Measurements from ENCODE around the gene CEACAM5.

CEACAM5 gene
- 0 to 2.5 (median 0) reads per million in 17 experiments for total RNA-seq

GRCh38 chr19:41708481-41708880 is at the start of gene CEACAM5:
TSS of gene CEACAM5 (plus strand) at chr19:41708626. CDS start at chr19:41708732, 106 bp downstream.
- DNase-seq: no peak

- DNase-seq: no peak
Measured at GRCh38 chr19:41666075-41666474, 42.4 kb upstream of the CEACAM5 start.

GRCh38 chr19:41668315-41668714 is 40.1 kb upstream of the CEACAM5 start:
- no peak for DNase-seq

DNA sequence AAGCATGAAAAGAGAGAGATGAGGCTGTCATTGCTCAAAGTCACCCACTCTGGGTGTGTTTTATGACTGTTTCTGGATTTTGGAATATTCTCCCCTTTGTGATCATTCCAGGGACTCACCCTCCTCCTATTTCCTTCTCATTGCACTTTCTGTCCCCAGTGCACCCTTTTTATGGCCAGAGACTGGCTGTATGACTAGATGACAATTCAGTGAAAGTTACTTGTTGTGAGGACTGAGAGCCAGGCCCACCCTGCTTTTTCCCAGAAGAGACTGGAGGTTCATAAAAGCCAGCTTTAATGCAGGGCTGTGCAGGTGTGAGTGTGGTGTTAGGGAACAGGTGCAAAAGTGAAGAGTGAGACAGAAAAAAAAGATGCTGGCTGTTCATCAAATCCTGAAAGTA is 37.7 kb upstream of the CEACAM5 start:
- DNase-seq: no peak

DNA sequence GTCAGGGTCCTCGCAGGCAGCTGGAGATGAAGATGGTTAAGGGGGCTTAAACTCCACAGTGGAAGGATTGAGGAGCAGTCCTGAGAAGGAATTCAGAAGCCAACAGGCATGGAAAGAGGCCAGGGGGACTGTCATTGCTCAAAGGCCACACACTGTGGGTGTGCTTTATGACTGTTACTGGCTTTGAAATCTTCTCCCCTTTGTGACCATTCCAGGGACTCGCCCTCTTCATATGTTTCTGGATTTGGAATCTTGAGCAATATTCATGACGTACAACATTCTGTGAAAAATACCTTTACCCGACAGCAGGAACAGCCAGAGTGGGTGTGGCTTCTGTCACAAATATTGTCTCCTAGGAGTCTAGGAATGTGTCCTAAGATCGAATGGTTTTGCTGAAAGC is 36.9 kb upstream of the CEACAM5 start:
- no peak for DNase-seq

DNA sequence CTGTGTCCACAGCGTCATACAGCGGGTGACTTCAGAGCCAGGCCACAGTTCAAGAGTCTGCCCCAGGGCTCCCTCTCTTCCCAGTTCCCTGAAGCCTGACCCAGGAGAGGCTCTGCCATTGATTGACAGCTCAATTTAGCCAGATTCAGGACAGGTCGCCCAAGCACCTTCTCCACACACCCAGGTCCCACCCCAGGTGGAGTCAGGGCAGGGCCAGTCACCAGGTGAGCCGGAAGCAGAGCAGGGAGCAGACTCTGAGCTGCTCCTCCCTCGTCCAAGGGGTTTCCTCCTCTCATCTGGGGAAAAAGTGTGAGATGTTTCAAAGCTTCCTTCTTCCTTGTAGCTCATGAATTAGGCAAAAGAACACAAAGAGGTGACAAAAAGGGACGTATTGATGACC is 26.0 kb upstream of the CEACAM5 start:
- DNase-seq: no peak

DNA sequence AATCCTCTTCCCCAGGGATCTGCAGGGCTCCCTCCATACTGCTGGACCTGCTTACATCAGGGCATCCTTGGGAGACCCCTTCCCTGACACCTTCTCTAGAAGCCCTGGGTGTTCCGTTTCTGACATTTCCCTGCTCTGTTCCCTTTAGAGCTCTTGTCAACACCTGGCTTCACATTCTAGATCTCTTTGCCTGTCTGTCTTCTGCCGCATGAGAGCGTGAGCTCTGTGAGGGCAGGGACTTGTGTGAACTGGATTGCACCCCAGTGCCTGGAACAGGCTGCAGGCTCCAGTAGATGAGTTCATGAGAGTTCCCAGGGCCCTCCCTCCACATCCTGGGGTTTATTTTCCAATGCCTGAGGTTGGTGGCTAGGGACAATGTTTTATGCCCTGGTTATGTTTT is 21.0 kb upstream of the CEACAM5 start:
- DNase-seq: no peak

GRCh38 chr19:41688098-41688497 is 20.3 kb upstream of the CEACAM5 start, which contains the start of gene CEACAM7:
TSS of gene CEACAM7 (minus strand) at chr19:41688270. CDS start at chr19:41688165, 105 bp downstream.
- no peak for DNase-seq

GRCh38 chr19:41688687-41689086 is 19.7 kb upstream of the CEACAM5 start:
- DNase-seq: no peak

GRCh38 chr19:41689993-41690800 is 18.2 kb upstream of the CEACAM5 start:
- no peak for DNase-seq

GRCh38 chr19:41690801-41691065 is 17.7 kb upstream of the CEACAM5 start:
- no peak for DNase-seq

DNA sequence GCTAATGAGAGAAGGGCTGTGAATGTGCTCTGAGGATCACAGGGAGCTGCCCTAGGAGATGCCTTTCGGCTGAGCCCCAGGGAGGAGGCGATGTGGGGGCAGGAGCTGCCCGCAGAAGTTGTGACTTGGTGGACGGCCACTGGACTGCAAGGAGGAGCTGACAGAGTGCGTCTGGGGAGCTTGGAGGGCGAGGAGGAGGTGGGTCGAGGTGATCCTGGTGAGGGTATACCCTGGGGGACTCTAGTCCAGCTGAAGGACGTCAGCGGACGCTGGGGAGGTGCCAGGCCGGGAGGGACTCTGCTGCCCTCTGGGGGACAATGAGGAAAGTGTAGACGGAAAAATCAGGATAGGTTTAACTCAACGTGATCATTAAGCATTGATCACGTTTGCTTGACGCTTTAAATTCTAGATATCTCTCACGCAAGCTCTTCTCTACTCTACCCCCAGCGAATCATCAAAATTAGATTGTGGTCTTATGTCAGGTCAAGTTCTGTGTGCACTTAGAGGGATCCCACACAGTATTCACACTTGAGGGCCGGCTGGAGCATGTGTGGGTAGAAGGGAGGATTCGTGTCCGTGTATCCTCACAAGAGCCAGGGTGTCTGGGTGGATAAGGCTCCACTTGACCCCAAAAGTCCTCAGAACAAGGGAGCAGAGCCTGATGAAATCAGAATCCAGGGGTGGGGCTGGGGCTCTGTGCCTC is 17.0 kb upstream of the CEACAM5 start:
- peak; percentile 19 to 49 (median 36) for DNase-seq

- DNase-seq: no peak
Measured at GRCh38 chr19:41694196-41694595, 14.2 kb upstream of the CEACAM5 start.

DNA sequence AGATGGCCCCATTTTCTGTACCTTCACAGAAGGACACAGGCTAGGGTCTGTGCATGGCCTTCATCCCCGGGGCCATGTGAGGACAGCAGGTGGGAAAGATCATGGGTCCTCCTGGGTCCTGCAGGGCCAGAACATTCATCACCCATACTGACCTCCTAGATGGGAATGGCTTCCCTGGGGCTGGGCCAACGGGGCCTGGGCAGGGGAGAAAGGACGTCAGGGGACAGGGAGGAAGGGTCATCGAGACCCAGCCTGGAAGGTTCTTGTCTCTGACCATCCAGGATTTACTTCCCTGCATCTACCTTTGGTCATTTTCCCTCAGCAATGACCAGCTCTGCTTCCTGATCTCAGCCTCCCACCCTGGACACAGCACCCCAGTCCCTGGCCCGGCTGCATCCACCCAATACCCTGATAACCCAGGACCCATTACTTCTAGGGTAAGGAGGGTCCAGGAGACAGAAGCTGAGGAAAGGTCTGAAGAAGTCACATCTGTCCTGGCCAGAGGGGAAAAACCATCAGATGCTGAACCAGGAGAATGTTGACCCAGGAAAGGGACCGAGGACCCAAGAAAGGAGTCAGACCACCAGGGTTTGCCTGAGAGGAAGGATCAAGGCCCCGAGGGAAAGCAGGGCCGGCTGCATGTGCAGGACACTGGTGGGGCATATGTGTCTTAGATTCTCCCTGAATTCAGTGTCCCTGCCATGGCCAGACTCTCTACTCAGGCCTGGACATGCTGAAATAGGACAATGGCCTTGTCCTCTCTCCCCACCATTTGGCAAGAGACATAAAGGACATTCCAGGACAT is 13.4 kb upstream of the CEACAM5 start:
- no peak for DNase-seq

GRCh38 chr19:41695745-41696144 is 12.7 kb upstream of the CEACAM5 start:
- DNase-seq: no peak

GRCh38 chr19:41696402-41697197 is 11.8 kb upstream of the CEACAM5 start:
- peak; percentile 15 to 54 (median 40) for DNase-seq

DNA sequence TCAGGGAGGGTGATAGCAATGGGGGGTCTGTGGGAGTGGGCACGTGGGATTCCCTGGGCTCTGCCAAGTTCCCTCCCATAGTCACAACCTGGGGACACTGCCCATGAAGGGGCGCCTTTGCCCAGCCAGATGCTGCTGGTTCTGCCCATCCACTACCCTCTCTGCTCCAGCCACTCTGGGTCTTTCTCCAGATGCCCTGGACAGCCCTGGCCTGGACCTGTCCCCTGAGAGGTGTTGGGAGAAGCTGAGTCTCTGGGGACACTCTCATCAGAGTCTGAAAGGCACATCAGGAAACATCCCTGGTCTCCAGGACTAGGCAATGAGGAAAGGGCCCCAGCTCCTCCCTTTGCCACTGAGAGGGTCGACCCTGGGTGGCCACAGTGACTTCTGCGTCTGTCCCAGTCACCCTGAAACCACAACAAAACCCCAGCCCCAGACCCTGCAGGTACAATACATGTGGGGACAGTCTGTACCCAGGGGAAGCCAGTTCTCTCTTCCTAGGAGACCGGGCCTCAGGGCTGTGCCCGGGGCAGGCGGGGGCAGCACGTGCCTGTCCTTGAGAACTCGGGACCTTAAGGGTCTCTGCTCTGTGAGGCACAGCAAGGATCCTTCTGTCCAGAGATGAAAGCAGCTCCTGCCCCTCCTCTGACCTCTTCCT is 11.1 kb upstream of the CEACAM5 start:
- no peak for DNase-seq

- DNase-seq: peak in 3 of 4 experiments; percentile 18 to 54 (median 47)
Measured at GRCh38 chr19:41698746-41699230, 9.6 kb upstream of the CEACAM5 start.

- DNase-seq: no peak
Measured at GRCh38 chr19:41699231-41699967, 9.0 kb upstream of the CEACAM5 start.

DNA sequence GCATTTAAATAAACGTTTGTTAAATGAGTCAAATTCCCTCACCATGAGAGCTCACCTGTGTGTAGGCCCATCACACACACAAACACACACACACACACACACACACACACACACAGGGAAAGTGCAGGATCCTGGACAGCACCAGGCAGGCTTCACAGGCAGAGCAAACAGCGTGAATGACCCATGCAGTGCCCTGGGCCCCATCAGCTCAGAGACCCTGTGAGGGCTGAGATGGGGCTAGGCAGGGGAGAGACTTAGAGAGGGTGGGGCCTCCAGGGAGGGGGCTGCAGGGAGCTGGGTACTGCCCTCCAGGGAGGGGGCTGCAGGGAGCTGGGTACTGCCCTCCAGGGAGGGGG is 8.5 kb upstream of the CEACAM5 start:
- no peak for DNase-seq
